Mucosa of descending colon (tissue), 3 donors: ENCODE results near the gene TMEM86A. TPM values are rescaled to one million over a fixed set of nuclear protein-coding genes. Genes with fewer than 3 reads are reported as not detected.
A peak's percentile ranks its signal among the peaks of the same experiment; 100 is the strongest.

ENCODE experiments used
- ATAC-seq: fragments of 200-7000 bp; cut with Tn5 transposase; one replicate; pipeline ENCODE4 v1.9.1; 2020; ENCODE audit warnings: mild to moderate bottlenecking, moderate library complexity
- DNase-seq, 3 donors: peaks; one replicate each; pipeline ENCODE4 v3.0.0-alpha.2; 2020
- H3K36me3 ChIP-seq: fragments of 200-600 bp; one replicate; pipeline ENCODE4 v1.8.0; 2021; ENCODE audit warnings: low read depth, mild to moderate bottlenecking
- H3K4me1 ChIP-seq: fragments of 200-600 bp; one replicate; pipeline ENCODE4 v1.8.0; 2021; ENCODE audit warnings: low read depth, mild to moderate bottlenecking
- H3K4me3 ChIP-seq: fragments of 200-600 bp; one replicate; pipeline ENCODE4 v1.8.0; 2021; ENCODE audit warnings: mild to moderate bottlenecking
- H3K9me3 ChIP-seq: fragments of 200-600 bp; one replicate; pipeline ENCODE4 v1.8.0; 2021; ENCODE audit warnings: mild to moderate bottlenecking
- intact Hi-C, 2 donors: fragments of 100-400 bp; cut with DNase I in 1 of 2; cut with micrococcal nuclease in 1 of 2; formaldehyde crosslinking; loops; one replicate each; pipeline versions ENCODE4 v1.11.0 to v1.11.1; 2022; cut with DNase I, micrococcal nuclease
- total RNA-seq, 3 donors: library from RNA; stranded (reverse); fragmentation: NEBNext Ultra II Directional in 2 of 3; extraction: Animal tissue kit (Norgen Biotek cat#: 25700) in 2 of 3; gene quantifications; one replicate each; pipeline versions ENCODE4 v1.2.1 to v1.2.4, GENCODE V29; 2021 to 2023
- TF ChIP-seq, protein P1 (sequence below): fragments of 200-600 bp; IDR thresholded peaks from one replicate; pipeline ENCODE4 v1.8.0; 2022; ENCODE audit warnings: antibody characterized with exemption, mild to moderate bottlenecking
- donor health status: DM: no; HTN: no; CAD: no; lungs with moderate emphysema.
- donor health status: DM: no; HTN: no; CAD: no.
- donor health status: DM: no; HTN: yes; CAD: no.

TMEM86A gene
- total RNA-seq, 3 donors from 2014 or later, result 1.7 to 6.0 (median 5.0) TPM

DNA sequence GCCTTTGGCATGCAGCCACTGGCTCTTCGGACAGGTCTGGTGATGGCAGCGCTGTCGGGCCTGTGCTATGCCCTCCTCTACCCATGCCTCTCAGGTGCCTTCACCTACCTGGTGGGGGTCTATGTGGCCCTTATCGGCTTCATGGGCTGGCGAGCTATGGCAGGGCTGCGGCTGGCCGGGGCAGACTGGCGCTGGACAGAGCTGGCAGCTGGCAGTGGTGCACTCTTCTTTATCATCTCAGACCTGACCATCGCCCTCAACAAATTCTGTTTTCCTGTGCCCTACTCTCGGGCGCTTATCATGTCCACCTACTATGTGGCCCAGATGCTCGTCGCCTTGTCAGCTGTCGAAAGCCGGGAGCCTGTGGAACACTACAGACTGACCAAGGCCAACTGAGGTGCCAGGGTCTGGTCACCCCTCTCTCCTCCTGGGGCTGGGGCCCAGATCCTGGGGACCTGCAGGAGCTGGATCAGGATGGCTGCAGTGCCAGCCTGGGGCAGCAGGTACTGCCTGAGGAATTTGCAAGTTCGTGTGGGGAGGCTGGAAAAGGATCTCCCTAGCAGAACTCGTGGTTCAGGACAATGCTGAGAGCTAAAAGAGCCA is 3.1 kb downstream of the TMEM86A start:
- TF ChIP-seq, protein P1, sequence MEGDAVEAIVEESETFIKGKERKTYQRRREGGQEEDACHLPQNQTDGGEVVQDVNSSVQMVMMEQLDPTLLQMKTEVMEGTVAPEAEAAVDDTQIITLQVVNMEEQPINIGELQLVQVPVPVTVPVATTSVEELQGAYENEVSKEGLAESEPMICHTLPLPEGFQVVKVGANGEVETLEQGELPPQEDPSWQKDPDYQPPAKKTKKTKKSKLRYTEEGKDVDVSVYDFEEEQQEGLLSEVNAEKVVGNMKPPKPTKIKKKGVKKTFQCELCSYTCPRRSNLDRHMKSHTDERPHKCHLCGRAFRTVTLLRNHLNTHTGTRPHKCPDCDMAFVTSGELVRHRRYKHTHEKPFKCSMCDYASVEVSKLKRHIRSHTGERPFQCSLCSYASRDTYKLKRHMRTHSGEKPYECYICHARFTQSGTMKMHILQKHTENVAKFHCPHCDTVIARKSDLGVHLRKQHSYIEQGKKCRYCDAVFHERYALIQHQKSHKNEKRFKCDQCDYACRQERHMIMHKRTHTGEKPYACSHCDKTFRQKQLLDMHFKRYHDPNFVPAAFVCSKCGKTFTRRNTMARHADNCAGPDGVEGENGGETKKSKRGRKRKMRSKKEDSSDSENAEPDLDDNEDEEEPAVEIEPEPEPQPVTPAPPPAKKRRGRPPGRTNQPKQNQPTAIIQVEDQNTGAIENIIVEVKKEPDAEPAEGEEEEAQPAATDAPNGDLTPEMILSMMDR, result no peak
- no peak for DNase-seq
- ATAC-seq, result no peak
- H3K36me3 ChIP-seq, result no peaks in the 10 kb centered on the region
- no peak overlapping the region for H3K4me3 ChIP-seq
- H3K9me3 ChIP-seq, result no peaks in the 10 kb centered on the region
- intact Hi-C loops, result no loop called here
- peaks cover 12% of the 10 kb centered on the region for H3K4me1 ChIP-seq

GRCh38 chr11:18703001-18703763 is 4.6 kb downstream of the TMEM86A start:
- no peak for ATAC-seq
- TF ChIP-seq, protein P1, result no peak
- intact Hi-C loops, result no loop called here

GRCh38 chr11:18704045-18704645 is 5.6 kb downstream of the TMEM86A start:
- TF ChIP-seq, protein P1, result no peak
- Histone ChIP-seq H3K4me3 (no peak overlapping the region), H3K4me1 (peaks cover 10% of the 10 kb centered on the region), H3K36me3 (no peaks in the 10 kb centered on the region), H3K9me3 (no peaks in the 10 kb centered on the region)
- intact Hi-C loops, result no loop called here
- DNase-seq (no peak), ATAC-seq (no peak)

More at GRCh38 chr11:18703001-18703763, 4.6 kb downstream of the TMEM86A start:
- Histone ChIP-seq H3K4me1 (peaks cover 12% of the 10 kb centered on the region), H3K4me3 (no peak overlapping the region), H3K36me3 (no peaks in the 10 kb centered on the region), H3K9me3 (no peaks in the 10 kb centered on the region)
- DNase-seq, result no peak

- TF ChIP-seq, protein P1, result no peak
- Histone ChIP-seq H3K4me1 (peaks cover 10% of the 10 kb centered on the region), H3K9me3 (no peaks in the 10 kb centered on the region), H3K4me3 (no peak overlapping the region), H3K36me3 (no peaks in the 10 kb centered on the region)
- ATAC-seq (no peak), DNase-seq (no peak)
- intact Hi-C loops, result no loop called here
Observed at GRCh38 chr11:18704698-18705097, 6.1 kb downstream of the TMEM86A start.

DNA sequence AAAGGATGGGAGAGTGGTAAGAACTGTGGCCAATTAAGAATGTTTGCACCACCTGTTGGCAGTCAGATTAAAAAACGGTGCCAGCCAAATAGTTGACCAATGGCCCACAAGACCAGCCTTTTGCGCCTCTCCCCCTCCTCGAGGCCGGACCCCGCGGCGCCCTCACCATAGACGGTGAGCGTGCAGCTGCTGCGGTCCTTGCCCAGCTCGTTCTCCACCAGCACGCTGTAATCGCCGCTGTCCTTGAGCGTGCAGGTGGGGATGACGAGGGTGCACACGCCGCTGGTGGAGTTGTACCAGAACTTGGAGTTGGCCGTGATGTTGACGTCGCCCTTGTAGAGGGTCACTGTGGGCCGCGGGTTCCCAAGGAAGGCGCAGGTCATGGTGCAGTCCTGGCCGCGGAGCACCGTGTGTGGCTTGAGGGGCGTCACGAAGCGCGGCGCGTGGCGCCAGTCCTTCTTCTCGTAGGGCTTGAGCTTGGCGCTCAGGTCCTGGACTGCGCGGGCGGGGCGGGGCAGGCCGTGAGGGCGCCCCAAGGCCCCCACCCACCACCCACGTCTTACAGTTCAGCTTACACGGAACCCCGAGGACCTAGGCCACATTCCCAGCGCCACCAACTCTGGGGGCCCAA is 7.2 kb downstream of the TMEM86A start:
- Histone ChIP-seq H3K36me3 (no peaks in the 10 kb centered on the region), H3K4me1 (peaks cover 10% of the 10 kb centered on the region), H3K9me3 (no peaks in the 10 kb centered on the region), H3K4me3 (no peak overlapping the region)
- intact Hi-C loops, result no loop called here
- ATAC-seq (peak; percentile 68), DNase-seq (peak in 2 of 3 donors; percentile 45 to 65)
- TF ChIP-seq, protein P1, result no peak
